ENCODE results near the gene PCDH9.
A peak's percentile ranks its signal among the peaks of the same experiment; 100 is the strongest.
"Not testable (repeated sequence)": the region's sequence is repeated elsewhere in the genome, so short reads cannot be mapped to it uniquely, and the experiment has no call there.

The PCDH9 gene

DNA sequence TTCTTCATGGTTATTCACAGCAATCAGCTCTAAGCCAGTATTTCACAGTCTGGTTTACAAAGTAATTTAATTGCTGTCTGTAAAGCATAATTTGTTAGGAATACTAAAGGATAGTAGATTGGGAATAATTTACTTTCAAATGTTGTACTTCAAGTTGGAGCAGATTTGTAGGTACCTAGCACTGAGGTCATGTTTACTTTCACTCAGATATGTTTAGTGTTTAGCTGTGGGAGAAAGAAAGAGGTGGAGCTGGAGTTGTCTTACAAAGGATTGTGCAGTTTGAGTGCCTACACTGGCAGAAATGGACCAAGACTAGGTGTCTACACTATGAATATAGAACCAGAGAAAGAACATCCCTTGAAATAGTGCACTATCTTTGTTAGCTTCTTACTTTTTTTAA, 464.6 kb downstream of the PCDH9 start:
- no peak for DNase-seq (ENCODE audit: low spot score)

DNA sequence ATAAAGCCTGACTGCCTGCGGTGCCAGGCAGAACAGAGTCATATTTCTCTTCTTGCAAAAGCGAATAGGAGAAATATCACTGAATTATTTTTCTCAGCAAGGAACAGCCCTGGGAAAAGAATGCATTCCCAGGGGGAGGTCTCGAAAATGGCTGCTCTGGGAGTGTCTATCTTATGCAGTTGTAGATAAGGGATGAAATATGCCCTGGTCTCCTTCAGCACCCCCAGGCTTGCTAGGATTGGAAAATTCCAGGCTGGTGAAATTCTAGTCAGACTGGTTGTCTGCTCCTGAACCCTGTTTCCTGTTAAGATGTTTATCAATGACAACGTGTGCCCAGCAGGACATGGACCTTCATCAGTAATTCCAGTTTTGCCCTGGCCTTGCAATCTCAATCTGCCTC, 469.5 kb downstream of the PCDH9 start:
- not testable (repeated sequence) for DNase-seq (ENCODE audit: low spot score)

DNA sequence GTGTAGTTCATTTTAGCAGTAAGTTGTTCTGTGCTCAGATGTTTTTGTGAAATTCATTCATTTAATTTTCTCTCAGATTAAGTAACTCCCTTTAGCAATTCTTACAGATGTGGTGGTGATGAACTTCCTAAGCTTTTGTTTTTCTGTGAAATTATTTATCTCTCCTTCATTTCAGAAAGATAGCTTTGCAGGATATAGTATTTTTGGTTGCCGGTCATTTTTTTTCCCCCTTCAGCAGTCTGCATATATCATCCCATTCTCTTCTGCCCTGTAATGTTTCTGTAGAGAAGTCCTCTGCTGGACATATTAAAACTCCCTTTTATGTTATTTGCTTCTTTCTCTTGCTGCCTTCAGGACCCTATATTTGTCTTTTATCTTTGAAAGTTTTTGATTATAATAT, 470.2 kb downstream of the PCDH9 start:
- DNase-seq (ENCODE audit: low spot score), result no peak

DNA sequence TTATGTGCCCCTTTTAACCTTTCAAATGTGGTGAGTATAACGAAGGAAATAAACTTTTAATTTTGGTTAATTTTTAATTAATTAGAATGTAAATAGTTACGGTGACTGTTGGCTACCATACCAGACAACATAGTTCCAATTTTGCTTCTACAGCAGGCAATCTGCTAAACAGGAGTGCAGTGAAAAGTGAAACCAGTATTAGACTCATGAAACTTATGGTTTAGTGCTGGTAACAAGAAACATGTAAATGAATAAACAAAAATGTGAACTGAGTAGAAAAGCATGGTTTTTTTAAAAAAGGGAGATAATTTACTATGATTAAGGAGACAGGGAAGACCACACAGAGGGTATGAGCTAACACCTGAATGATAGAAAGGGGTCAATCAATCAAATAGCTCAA, 478.4 kb downstream of the PCDH9 start:
- DNase-seq (ENCODE audit: low spot score), result no peak

DNA sequence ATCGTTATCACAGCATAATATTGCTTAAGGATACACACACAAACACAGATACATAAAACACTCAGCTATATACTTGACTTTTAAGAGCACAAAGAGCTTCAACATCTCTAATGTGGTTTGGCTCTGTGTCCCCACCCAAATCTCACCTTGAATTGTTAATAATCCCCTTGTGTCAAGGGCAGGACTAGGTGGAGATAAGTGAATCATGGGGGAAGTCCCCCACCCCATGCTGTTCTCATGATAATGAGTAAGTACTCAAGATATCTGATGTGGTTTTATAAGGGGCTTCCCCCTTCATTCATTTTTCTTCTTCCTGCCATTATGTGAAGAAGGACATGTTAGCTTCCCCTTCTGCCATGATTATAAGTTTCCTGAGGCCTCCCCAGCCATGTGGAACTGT, 481.4 kb downstream of the PCDH9 start:
- no peak for DNase-seq (ENCODE audit: low spot score)

DNA sequence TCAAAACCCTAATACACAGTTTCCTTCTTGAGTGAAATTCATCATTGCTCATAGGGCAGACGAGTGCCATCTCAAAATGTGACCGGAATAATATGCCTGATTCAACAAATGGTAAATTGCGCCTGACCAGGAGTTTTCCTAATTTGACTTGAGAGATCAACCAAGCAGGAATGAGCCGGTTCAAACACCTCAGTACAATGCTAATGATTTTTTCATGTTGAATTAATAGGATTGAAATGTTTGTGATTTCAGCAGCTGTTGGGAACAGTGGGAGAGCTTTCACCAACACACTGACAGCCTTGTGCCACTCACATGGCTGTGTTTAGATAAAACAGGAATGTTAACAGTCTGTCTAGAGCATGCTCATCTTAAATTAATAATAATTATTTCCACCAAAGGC, 484.8 kb downstream of the PCDH9 start:
- peak; percentile 20 for DNase-seq (ENCODE audit: low spot score)

DNA sequence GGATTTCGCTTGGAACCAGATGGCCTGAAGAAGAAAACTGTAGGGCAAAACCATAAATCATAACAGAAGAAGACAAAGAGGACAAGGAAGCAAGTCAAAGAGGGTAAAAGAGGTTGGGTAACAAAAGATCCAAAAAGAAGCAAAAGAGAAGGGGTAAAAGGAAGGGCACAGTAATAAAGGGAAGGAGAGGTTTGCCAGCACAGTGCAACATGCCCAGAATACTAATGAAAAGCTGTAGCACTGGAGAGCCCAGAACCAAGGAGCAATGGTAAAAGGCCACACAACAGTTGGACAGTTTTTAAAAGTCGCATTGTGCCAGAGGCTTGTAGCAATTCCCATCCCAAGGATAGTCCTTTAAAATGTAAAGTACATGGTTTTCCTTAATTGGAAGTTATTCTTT, 506.6 kb downstream of the PCDH9 start:
- DNase-seq (ENCODE audit: low spot score), result peak; percentile 83

DNA sequence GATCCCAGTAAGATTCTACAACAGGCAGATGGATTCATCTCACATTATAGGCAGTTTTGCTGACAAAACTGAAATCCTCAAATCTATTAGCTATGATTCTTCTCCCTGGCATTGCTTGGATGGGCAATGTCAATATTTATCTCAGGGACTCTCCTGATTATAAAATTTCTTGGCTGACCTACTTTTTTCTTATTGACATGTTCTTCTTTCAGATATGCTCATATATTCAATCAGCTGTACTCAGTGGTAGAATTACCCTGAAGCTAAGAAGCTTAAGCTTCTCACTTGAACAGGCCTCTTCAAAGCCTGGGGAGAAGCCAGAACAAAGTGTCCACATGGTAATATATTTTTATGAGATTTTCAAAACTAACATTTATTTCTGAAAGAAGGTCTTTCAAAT, 513.6 kb downstream of the PCDH9 start:
- no peak for DNase-seq (ENCODE audit: low spot score)

DNA sequence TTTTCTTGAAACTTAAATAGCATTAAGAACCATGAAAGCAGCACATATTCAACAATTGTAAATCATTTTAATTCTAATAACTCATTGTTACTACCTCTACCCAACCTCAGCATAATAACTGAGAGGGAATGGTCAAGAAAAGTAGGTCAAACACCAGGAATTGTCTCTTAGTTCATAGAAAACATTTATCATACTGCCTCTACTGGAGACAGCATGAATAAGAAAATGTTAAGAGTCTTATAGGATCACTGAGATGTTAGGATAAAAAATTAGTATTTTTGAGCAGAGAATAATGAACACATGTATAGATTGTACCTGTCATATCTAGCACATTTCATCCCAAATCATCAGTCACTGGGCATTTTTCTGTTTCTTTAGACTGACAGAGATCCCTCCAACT, 515.3 kb downstream of the PCDH9 start:
- no peak for DNase-seq (ENCODE audit: low spot score)

DNA sequence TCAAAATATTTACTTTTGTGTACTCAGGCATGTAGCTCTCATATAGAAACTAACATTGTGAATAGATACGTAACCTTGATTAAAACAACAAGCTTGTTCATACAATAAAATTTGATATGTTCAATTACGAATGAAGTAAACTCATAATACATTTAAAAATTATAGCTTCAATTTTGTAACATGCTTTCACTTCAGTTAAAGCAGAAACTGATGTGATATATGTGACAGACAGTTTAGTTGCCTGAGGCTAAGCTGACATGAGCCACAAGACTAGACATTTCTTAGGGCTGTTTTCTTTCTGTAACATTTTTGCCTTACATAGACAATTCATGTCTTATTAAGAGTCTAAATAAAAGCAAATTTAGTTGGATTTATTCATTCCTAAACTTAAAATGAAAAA, 526.0 kb downstream of the PCDH9 start:
- DNase-seq (ENCODE audit: low spot score), result no peak

DNA sequence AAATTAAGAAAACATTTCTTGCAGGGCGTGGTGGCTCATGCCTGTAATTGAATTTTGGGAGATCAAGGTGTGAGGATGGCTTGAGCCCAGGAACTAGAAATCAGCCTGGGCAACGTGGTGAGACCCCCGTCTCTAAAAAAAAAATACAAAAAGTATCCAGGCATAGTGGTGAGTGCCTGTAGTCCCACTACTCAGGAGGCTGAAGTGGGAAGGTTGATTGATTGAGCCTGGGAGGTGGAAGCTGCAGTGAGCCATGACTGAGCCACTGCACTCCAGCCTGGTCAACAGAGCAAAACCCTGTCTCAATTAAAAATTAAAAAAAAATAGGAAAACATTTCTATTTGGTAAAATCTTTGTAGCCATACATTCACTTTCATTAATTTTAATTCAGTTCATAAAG, 526.5 kb downstream of the PCDH9 start:
- DNase-seq (ENCODE audit: low spot score), result no peak

DNA sequence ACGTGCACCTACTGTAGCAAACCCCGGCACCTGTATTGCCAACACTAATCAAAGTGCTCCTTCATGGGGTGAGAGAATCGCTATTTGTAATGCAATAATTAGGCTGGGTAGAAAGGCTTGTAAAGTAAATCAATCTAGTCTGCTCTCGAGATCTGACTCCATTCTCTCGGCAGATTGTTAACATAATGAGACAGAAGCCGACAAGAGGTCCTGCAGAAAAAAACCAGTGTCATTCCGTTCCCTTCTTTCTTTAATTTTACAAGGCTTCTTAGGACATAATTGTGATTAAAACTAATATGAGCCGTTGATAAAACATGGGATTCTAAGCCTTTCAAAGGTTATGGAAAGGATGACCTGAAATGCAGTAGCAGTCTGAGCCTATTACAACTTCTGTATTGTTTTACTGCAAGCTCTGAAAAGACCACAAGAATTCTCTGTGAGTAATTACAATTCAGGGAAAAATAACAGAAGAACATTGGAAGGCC, 530.0 kb downstream of the PCDH9 start:
- no peak for DNase-seq (ENCODE audit: low spot score)

DNA sequence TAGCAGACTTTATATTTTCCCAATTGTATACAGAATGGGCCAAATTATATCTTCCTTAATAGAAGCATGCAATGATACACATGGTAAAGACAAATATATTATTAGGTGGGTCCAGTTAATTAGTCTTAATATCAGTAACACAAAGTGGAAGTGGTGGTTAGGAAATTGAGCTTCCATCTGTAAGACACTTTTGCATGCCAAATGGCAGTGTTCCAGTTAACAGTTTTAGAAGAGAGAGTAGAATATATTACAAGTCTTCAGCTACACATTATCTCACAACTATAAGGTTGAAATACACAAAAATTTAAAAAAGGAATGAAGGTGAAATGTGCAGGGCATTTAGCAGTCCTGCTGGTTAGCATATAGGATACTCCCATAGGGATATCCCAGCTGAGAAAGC, 536.5 kb downstream of the PCDH9 start:
- no peak for DNase-seq (ENCODE audit: low spot score)

DNA sequence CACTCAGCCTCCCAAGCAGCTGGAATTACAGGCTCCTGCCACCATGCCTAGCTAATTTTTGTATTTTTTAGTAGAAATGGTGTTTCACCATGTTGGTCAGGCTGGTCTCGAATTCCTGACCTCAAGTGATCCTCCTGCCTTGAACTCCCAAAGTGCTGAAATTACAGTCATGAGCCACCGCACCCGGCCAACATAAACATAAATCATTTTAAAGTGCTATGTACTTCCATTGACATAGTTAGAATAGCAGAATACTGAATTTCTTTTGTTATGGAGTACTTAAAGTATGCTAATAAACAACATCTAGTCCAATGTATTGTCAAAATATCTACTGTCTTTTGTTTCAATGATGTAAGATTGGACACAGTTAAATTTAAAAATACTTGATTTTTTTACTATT, 539.0 kb downstream of the PCDH9 start:
- no peak for DNase-seq (ENCODE audit: low spot score)

DNA sequence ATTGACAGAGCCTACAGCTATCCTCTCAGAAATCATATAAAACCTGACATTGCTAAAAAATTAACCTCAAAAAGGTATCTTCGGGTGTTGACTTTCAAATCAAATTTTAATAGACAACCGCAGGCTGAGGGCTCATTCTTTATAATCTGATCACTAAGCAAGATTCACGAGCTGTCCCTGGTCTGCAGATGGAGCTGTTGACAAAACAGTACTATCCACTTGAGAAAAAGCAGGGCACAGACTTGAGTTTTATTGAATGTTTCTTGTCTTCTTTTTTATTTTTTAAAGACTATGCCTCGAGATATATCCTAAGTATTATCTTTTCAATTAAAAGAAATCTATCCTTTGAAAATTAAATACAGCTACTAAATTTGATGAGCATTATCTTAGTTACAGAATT, 540.5 kb downstream of the PCDH9 start:
- peak; percentile 78 for DNase-seq (ENCODE audit: low spot score)

DNA sequence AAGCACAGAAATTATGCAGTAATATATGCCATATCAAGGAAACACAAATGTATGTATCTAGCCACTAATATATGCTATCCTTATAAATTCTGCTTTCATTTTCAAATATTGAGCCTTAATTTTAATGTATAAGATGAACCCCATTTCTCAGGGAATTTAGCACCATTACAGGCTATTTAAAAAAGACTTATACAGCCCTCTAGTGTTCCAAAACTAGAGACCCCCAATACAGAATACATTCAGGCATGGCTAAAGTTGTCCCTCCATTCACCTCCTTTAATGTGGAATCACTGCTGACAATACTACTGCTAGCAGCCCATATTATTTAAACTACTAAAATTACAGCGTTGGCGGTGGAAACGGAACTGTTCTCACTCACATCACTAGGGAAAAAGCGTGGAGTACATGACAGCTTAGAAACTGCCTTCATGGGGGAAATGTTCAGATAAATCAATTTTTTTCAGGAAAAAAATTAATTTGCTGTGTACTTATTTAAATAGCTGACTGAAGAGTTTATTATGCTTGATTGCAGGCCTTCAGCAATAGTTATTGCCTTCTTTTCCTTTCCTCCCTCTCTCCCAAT, 541.0 kb downstream of the PCDH9 start:
- peak; percentile 11 for DNase-seq (ENCODE audit: low spot score)

DNA sequence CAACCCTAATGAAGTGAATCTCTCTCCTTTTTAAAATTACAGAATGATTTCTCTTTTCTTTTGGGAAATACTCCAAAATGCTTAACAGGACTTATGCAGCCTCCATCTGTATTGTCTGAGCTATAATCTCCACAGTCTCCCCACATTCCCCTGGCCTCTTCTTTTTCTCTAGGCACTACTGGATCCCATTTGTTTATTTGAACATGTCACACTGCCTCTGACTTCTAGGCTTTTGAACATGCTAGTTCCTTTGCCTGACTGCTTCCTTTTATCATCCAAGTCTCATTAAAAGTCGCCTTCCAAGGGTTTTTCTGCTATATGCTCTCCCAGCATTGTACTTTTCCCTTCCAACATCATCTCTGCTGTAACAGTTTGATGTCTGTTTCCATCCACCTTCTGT, 548.7 kb downstream of the PCDH9 start:
- no peak for DNase-seq (ENCODE audit: low spot score)

DNA sequence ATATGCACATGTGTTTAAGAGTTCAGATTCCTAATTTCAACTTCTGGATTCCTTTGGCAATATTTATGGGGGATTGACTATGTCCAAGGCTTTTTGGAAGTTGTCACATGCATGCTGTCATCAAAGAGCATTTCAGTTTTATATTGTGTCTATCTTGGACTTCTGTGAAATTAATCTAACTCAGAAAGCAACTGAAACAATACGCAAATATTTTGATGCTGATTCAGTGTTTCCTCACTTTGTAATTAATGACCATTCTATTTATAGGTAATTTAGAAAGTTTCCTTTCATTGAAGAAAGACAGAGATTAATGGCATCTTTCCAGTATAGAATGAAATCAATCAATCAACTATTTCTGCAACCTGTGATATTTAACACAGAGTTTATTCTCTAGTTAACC, 550.1 kb downstream of the PCDH9 start:
- DNase-seq (ENCODE audit: low spot score), result no peak

DNA sequence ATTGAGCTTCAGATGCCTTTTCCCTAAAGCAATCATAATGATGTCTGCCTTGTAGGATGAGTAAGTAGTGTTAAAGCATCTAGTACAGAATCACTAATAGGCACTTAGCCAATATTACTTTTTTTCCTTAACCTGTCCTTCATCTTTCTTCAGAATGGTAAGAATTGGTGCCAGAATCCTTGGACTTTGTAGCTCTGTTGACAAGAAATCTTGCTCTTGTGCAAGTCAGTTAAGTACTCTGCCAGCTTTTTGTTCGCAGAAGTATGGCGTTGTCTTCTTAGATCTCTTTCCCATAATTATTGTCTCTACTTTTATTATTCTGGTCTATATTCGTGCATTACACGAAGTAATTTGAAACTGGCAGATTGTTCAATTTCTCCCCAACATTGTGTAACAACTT, 554.5 kb downstream of the PCDH9 start:
- no peak for DNase-seq (ENCODE audit: low spot score)

DNA sequence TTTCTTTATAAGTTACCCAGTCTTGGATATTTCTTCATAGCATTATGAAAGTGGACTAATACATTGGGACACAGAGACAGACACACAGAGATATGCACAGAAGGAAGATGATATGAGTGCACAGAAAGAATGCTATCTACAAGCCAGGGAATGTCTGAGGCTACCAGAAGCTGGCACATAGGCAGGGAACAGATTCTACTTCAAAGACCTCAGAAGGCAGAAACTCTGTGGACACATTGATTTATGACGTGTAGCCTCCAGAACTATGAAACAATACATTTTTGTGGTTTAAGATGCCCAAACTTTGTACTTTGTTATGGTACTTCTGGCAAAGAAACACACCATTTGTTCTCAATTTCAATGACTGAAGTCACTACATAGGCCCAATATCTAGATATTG, 556.7 kb downstream of the PCDH9 start:
- no peak for DNase-seq (ENCODE audit: low spot score)

DNA sequence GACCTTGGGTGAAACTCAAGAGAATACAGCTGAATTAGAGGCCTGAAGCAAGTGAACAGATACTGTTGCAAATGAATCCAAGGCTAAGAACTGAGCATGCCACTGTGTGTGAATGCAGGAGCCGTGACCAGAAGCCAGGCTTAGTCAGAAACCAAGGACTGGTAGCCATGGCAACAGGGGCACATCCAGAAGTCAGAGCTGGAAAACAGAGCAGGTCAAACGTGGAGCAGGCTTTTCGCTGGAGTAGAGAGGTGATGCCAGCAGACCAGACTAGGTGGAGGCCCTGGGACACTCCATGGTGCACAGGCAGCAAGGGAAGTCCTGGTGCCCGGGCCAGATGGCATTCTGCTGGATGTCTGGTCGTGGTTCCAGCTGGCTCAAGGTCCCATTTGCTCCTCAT, 564.1 kb downstream of the PCDH9 start:
- peak; percentile 81 for DNase-seq (ENCODE audit: low spot score)

DNA sequence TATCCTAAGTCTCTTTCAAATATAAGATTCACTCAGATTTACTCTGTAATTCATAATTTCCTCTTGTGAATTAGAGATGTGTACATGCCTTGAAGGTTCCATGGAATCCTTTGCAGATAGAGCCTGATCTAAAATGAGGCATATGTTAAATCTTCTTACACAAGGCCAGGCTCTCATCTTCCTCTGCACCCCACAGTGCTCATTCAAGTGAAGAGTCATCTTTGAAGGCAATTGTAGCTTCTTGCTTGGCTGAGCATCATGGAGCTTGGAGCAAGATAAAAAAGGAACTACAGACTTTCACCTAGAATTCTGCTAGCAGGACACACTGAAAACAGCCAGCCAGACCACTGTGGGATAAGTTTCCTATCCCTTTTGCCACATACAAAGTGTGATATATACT, 566.4 kb downstream of the PCDH9 start:
- no peak for DNase-seq (ENCODE audit: low spot score)

DNA sequence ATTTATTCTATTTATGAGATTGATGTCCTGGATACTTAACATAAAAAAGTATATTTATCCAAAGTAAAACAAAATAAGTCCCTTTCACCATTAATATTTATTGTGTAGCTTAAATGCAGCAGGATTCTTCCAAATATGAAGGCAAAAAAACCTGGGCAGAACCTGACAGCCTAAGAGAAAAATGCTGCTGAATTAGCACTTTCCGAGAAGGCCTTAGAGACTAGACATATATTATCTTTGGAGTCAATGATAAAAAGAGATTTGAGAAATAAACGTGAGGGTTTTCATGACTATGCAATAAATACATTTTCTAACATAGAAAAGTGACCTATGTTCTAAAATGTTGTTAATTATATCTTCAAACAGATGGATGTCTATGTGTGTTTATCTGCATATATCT, 566.9 kb downstream of the PCDH9 start:
- no peak for DNase-seq (ENCODE audit: low spot score)

DNA sequence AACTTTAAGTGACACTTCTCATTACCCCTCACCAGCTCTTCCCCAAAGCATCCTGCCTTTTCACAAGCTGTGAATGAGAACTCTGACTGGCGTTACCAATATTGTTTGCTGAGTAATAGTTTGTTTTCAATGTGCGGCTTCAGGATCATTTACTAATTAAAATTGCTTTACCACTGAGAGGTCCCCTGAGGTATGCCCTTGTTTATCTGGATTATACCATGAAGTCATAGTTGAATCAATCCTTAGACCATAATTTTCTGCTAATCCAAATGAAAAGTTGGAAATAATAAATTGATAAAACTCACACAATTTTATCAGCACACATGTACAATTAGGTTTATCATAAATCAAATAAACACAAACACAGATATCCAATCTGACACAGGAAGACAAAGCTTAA, 568.8 kb downstream of the PCDH9 start:
- DNase-seq (ENCODE audit: low spot score), result no peak

DNA sequence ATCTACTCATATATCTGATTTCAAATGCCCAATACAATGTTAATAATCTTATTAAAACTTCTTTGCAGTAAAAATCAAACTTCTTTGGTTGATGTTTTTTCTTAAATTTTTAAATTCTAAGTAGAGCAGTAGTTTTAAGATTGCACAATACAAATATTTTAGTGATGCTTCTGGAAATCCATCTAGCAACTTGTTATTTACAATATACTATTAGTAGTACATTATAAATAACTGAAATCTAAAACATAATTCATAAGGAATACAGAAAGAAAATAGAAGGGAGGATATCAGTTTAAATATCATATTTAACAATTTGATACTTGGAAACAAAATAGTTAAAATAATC, 569.7 kb downstream of the PCDH9 start:
- DNase-seq (ENCODE audit: low spot score), result no peak

Data from Ammon's horn (tissue), 1 donor.